Gastrocnemius medialis (tissue), 4 donors: ENCODE data around the gene FJX1.

Experiments
- CTCF ChIP-seq, 5 experiments: fragments of 450-650 bp in 3 of 5; fragments of 200-600 bp in 2 of 5; sonication (generic) in 2 of 5; IDR thresholded peaks in 4 of 5; conservative IDR thresholded peaks in 1 of 5; 1 replicate in 4 of 5; 2 replicates in 1 of 5; pipeline ENCODE4 v1.5.1; 2016 to 2019; ENCODE audit warnings: antibody characterized with exemption in 5 of 5, mild to moderate bottlenecking in 3 of 5, moderate library complexity in 3 of 5
- POLR2A ChIP-seq, 2 donors: fragments of 450-650 bp; IDR thresholded peaks; one replicate each; pipeline ENCODE4 v1.6.1; 2017; ENCODE audit warnings: antibody characterized with exemption in 2 of 2, mild to moderate bottlenecking in 2 of 2, moderate library complexity in 2 of 2

- TF ChIP-seq CTCF (IDR thresholded peaks at IDR 0.05 in 4 of 5, conservative IDR thresholded peaks at IDR 0.05 in 1 of 5) (no peak), POLR2A (IDR thresholded peaks at IDR 0.05) (no peak)
Observed at GRCh38 chr11:35632301-35632700, 14.0 kb downstream of the FJX1 start.
